Measurements from ENCODE around the gene PRSS27. TPM values are rescaled to one million over a fixed set of nuclear protein-coding genes. Genes with fewer than 3 reads are reported as not detected.
A peak's percentile ranks its signal among the peaks of the same experiment; 100 is the strongest.

The PRSS27 gene
- total and polyA plus RNA-seq, 2 of the 4 experiments (the other 2 are of a cell fraction) = under 0.01 to 0.58 TPM

GRCh38 chr16:2715519-2715918, 4.5 kb downstream of the PRSS27 start:
- H2BK20ac ChIP-seq (ENCODE audit: low read depth, low read length) = no peak overlapping the region
- in situ Hi-C loops (cut with MboI; ENCODE audit: low sequenced_read_pairs) (no loop called here), intact Hi-C loops (cut with micrococcal nuclease) (no loop called here), dilution Hi-C loops (cut with HindIII; ENCODE audit: low sequenced_read_pairs, unreplicated experiment) (no loop called here)
- ATAC-seq (ENCODE audit: low read depth) (peak; percentile 95), DNase-seq (peak; percentile 46)
- ChIA-PET CTCF (no interaction called here), POLR2A (ENCODE audit: unreplicated experiment) (no interaction called here)
- H4K91ac ChIP-seq (ENCODE audit: insufficient read depth, low read depth, low read length) = no peak overlapping the region
- H3K14ac ChIP-seq (replicated peaks; ENCODE audit: low read depth, low read length) = no peak overlapping the region
- no TSS peak for BruUV-seq (replicated peaks)
- H3K79me1 ChIP-seq (ENCODE audit: low read depth in 1 of 2, low read length in 2 of 2) = no peaks in the 10 kb centered on the region; a peak in 1 of 4 replicates
- H3K36me3 ChIP-seq (ENCODE audit: control insufficient read depth, insufficient read depth, low read length) = no peaks in the 10 kb centered on the region
- H3K18ac ChIP-seq (ENCODE audit: low read depth, low read length) = no peak overlapping the region
- no peak overlapping the region for H3K27ac ChIP-seq (ENCODE audit: insufficient read depth, low read length)
- H2AFZ ChIP-seq (replicated peaks; ENCODE audit: low read length, poor library complexity) = peak overlapping the region; percentile 68
- H2BK5ac ChIP-seq (ENCODE audit: low read depth, low read length, poor library complexity, severe bottlenecking) = no peak overlapping the region
- H3K9me1 ChIP-seq (ENCODE audit: insufficient read depth, low read length) = no peaks in the 10 kb centered on the region
- no peaks in the 10 kb centered on the region for H3K27me3 ChIP-seq (ENCODE audit: control insufficient read depth, insufficient read depth, low read length)
- no peak overlapping the region for H3K9ac ChIP-seq (ENCODE audit: low read depth, low read length)
- TF ChIP-seq RCOR1 (IDR thresholded peaks at IDR 0.05; ENCODE audit: insufficient replicate concordance, low read length) = peak; percentile 26
- TF ChIP-seq CHD1 (IDR thresholded peaks at IDR 0.05; ENCODE audit: low read depth, low read length) = no peak
- TF ChIP-seq MXI1 (IDR thresholded peaks at IDR 0.05; ENCODE audit: borderline replicate concordance, low read depth, low read length) = peak; percentile 89
- no peak for TF ChIP-seq FOS (IDR thresholded peaks at IDR 0.05; ENCODE audit: low read depth, low read length)
- TF ChIP-seq NFE2L2 (IDR thresholded peaks at IDR 0.05; ENCODE audit: low read depth, low read length) = no peak
- TF ChIP-seq ELK1 (IDR thresholded peaks at IDR 0.05; ENCODE audit: borderline replicate concordance, low read depth, low read length) = no peak
- no peak for TF ChIP-seq SMC3 (IDR thresholded peaks at IDR 0.05; ENCODE audit: low read depth, low read length)
- TF ChIP-seq RFX5 (IDR thresholded peaks at IDR 0.05; ENCODE audit: low read depth, low read length) = no peak
- no peak for TF ChIP-seq USF2 (IDR thresholded peaks at IDR 0.05; ENCODE audit: low read depth, low read length)
- no peak for TF ChIP-seq POLR2A (IDR thresholded peaks at IDR 0.05; ENCODE audit: low read depth, low read length)
- no peak for TF ChIP-seq CEBPB (IDR thresholded peaks at IDR 0.05; ENCODE audit: low read depth, low read length)
- TF ChIP-seq BHLHE40 (IDR thresholded peaks at IDR 0.05; ENCODE audit: low read depth, low read length) = no peak
- no peak for TF ChIP-seq MAFK (IDR thresholded peaks at IDR 0.05; ENCODE audit: low read depth, low read length)
- no peak for TF ChIP-seq RAD21 (IDR thresholded peaks at IDR 0.05; ENCODE audit: low read length)
- TF ChIP-seq CTCF (conservative IDR thresholded peaks at IDR 0.05; ENCODE audit: low read depth, low read length) = no peak
- TF ChIP-seq MAZ (IDR thresholded peaks at IDR 0.05; ENCODE audit: borderline replicate concordance, low read depth, low read length) = peak; percentile 80; the same call in 1 of the 2 replicates
- H2AK9ac ChIP-seq (replicated peaks; ENCODE audit: low read depth, low read length, poor library complexity) = no peak overlapping the region
- no peak overlapping the region for H3K23ac ChIP-seq (ENCODE audit: low read depth, low read length)
- no peak overlapping the region for H2AK5ac ChIP-seq (ENCODE audit: low read depth, low read length)
- H3K9me3 ChIP-seq (ENCODE audit: control insufficient read depth, insufficient read depth, low read length) = no peaks in the 10 kb centered on the region
- no peak overlapping the region for H2BK15ac ChIP-seq (ENCODE audit: low read depth, low read length)
- H3K4me3 ChIP-seq (ENCODE audit: insufficient read depth, low read depth, low read length) = no peak overlapping the region
- no peak overlapping the region for H4K8ac ChIP-seq (ENCODE audit: low read depth in 2 of 2, low read length in 2 of 2)
- H2BK120ac ChIP-seq (ENCODE audit: low read depth, low read length) = no peak overlapping the region
- H4K20me1 ChIP-seq (ENCODE audit: insufficient read depth, low read length) = peaks cover 6% of the 10 kb centered on the region
- H3K4me2 ChIP-seq (ENCODE audit: low read depth, low read length) = peak overlapping the region; percentile 82; the same call in 1 of the 2 replicates
- no peaks in the 10 kb centered on the region for H3K4me1 ChIP-seq (ENCODE audit: control insufficient read depth, insufficient read depth, low read length)
- WGBS, 2 experiments (ENCODE audit: extremely low coverage in 2 of 2, insufficient read length in 1 of 2) = 6% methylated on average over 24 of the region's 33 CpGs; no CpG with 5 or more reads in 1 of the 2 experiments
- H4K5ac ChIP-seq (ENCODE audit: low read depth, low read length) = no peak overlapping the region
- H3K4ac ChIP-seq (ENCODE audit: low read depth, low read length) = no peak overlapping the region
- no peak overlapping the region for H3K56ac ChIP-seq (ENCODE audit: extremely low read depth, insufficient read depth, low read length)
